IMR-90 (cell line): Measurements from ENCODE around the gene TOMM7. TPM values are rescaled to one million over a fixed set of nuclear protein-coding genes. Genes with fewer than 3 reads are reported as not detected.

Source experiments
- ATAC-seq: fragments of 200-7000 bp; cut with Tn5 transposase; 2 replicates; pipeline ENCODE4 v1.9.1; 2020; ENCODE audit warnings: low read depth, mild to moderate bottlenecking, moderate library complexity
- BruUV-seq: library from RNA; stranded (reverse); fragments of 400-500 nt; replicated peaks from 2 replicates; lab custom pipeline; 2021; lab: Mats Ljungman, UMichigan
- CTCF ChIA-PET: fragments of 300-600 bp; formaldehyde crosslinking; extraction: SDS; loops from one replicate; lab custom pipeline; 2021; ENCODE audit warnings: antibody characterized with exemption; lab: Yijun Ruan, JAX
- POLR2A ChIA-PET: fragments of 300-600 bp; sonication (Branson Sonifier 250); formaldehyde crosslinking; loops from one replicate; lab custom pipeline; 2022; ENCODE audit warnings: antibody characterized with exemption; ENCODE audit not compliant: unreplicated experiment; lab: Charles Lee
- DNase-seq: peaks from one replicate; pipeline ENCODE4 v3.0.0; 2013
- H2AFZ ChIP-seq: replicated peaks from 2 replicates; pipeline ENCODE3; 2013; ENCODE audit warnings: low read length, mild to moderate bottlenecking; ENCODE audit not compliant: poor library complexity
- H2AK5ac ChIP-seq: 2 replicates; pipeline ENCODE4 v1.6.1; 2013; ENCODE audit warnings: low read depth, low read length, inconsistent platforms
- H2AK9ac ChIP-seq: replicated peaks from 2 replicates; pipeline ENCODE3; 2013; ENCODE audit warnings: mild to moderate bottlenecking, low read depth, low read length, moderate library complexity; ENCODE audit not compliant: poor library complexity
- H2BK120ac ChIP-seq: 2 replicates; pipeline ENCODE4 v1.6.1; 2013; ENCODE audit warnings: low read depth, low read length, inconsistent platforms
- H2BK15ac ChIP-seq: 3 replicates; pipeline ENCODE4 v1.6.1; 2013; ENCODE audit warnings: low read depth, low read length, inconsistent platforms
- H2BK20ac ChIP-seq: 2 replicates; pipeline ENCODE4 v1.6.1; 2013; ENCODE audit warnings: low read depth, mild to moderate bottlenecking, inconsistent platforms, low read length, moderate library complexity
- H2BK5ac ChIP-seq: 2 replicates; pipeline ENCODE4 v1.6.1; 2013; ENCODE audit warnings: mild to moderate bottlenecking, low read depth, low read length, inconsistent platforms; ENCODE audit not compliant: poor library complexity, severe bottlenecking
- H3K14ac ChIP-seq: replicated peaks from 2 replicates; pipeline ENCODE4 v1.6.1; 2013; ENCODE audit warnings: low read depth, low read length, inconsistent platforms
- H3K18ac ChIP-seq: 2 replicates; pipeline ENCODE4 v1.6.1; 2013; ENCODE audit warnings: low read depth, low read length, control low read depth
- H3K23ac ChIP-seq: 2 replicates; pipeline ENCODE4 v1.6.1; 2013; ENCODE audit warnings: low read depth, low read length, inconsistent platforms
- H3K27ac ChIP-seq: 2 replicates; pipeline ENCODE4 v1.5.1; 2013; ENCODE audit warnings: mild to moderate bottlenecking, control low read depth, low read length; ENCODE audit not compliant: insufficient read depth
- H3K27me3 ChIP-seq: 2 replicates; pipeline ENCODE4 v1.6.1; 2013; ENCODE audit warnings: low read length; ENCODE audit not compliant: control insufficient read depth, insufficient read depth
- H3K36me3 ChIP-seq: 2 replicates; pipeline ENCODE4 v1.6.1; 2013; ENCODE audit warnings: low read length, mixed read lengths; ENCODE audit not compliant: control insufficient read depth, insufficient read depth
- H3K4ac ChIP-seq: 2 replicates; pipeline ENCODE4 v1.6.1; 2013; ENCODE audit warnings: low read depth, low read length, inconsistent platforms
- H3K4me1 ChIP-seq: 2 replicates; pipeline ENCODE4 v1.6.1; 2013; ENCODE audit warnings: low read length, mixed read lengths; ENCODE audit not compliant: control insufficient read depth, insufficient read depth
- H3K4me2 ChIP-seq: 2 replicates; pipeline ENCODE4 v1.6.1; 2013; ENCODE audit warnings: low read depth, mild to moderate bottlenecking, control low read depth, low read length, moderate library complexity
- H3K4me3 ChIP-seq: 2 replicates; pipeline ENCODE4 v1.5.1; 2013; ENCODE audit warnings: low read depth, mild to moderate bottlenecking, control low read depth, low read length, moderate library complexity; ENCODE audit not compliant: insufficient read depth
- H3K56ac ChIP-seq: 2 replicates; pipeline ENCODE4 v1.6.1; 2013; ENCODE audit warnings: low read length, inconsistent platforms; ENCODE audit not compliant: insufficient read depth; ENCODE audit errors: extremely low read depth
- H3K79me1 ChIP-seq, 2 experiments: 2 replicates each; pipeline ENCODE4 v1.6.1; 2013; ENCODE audit warnings: low read length in 2 of 2, inconsistent platforms in 1 of 2, low read depth in 1 of 2
- H3K9ac ChIP-seq: 2 replicates; pipeline ENCODE4 v1.6.1; 2013; ENCODE audit warnings: low read depth, low read length, control low read depth
- H3K9me1 ChIP-seq: 2 replicates; pipeline ENCODE4 v1.6.1; 2013; ENCODE audit warnings: low read length, inconsistent platforms; ENCODE audit not compliant: insufficient read depth
- H3K9me3 ChIP-seq: 2 replicates; pipeline ENCODE4 v1.6.1; 2013; ENCODE audit warnings: low read length; ENCODE audit not compliant: control insufficient read depth, insufficient read depth
- H4K20me1 ChIP-seq: 2 replicates; pipeline ENCODE4 v1.6.1; 2013; ENCODE audit warnings: low read length, inconsistent platforms; ENCODE audit not compliant: insufficient read depth
- H4K5ac ChIP-seq: 2 replicates; pipeline ENCODE4 v1.6.1; 2013; ENCODE audit warnings: mild to moderate bottlenecking, low read depth, low read length, control low read depth
- H4K8ac ChIP-seq, 2 experiments: 2 replicates each; pipeline ENCODE4 v1.6.1; 2013; ENCODE audit warnings: low read depth in 2 of 2, low read length in 2 of 2, control low read depth in 1 of 2, inconsistent platforms in 1 of 2
- H4K91ac ChIP-seq: 2 replicates; pipeline ENCODE4 v1.6.1; 2013; ENCODE audit warnings: low read depth, low read length, inconsistent platforms; ENCODE audit not compliant: insufficient read depth
- CEBPB ChIP-seq: IDR thresholded peaks from 2 replicates; pipeline ENCODE4 v1.6.1; 2012; ENCODE audit warnings: low read depth, low read length, improper control_type of control experiment
- CHD1 ChIP-seq: IDR thresholded peaks from 2 replicates; pipeline ENCODE4 v1.6.1; 2012; ENCODE audit warnings: low read depth, low read length, improper control_type of control experiment
- CTCF ChIP-seq: conservative IDR thresholded peaks from 2 replicates; pipeline ENCODE4 v1.5.1; 2012; ENCODE audit warnings: mild to moderate bottlenecking, low read depth, low read length, improper control_type of control experiment
- ELK1 ChIP-seq: fragments of 150-350 bp; IDR thresholded peaks from 2 replicates; pipeline ENCODE4 v1.6.1; 2016; ENCODE audit warnings: low read depth, mild to moderate bottlenecking, low read length, moderate library complexity, borderline replicate concordance
- MAFK ChIP-seq: IDR thresholded peaks from 2 replicates; pipeline ENCODE4 v1.6.1; 2012; ENCODE audit warnings: low read depth, low read length, improper control_type of control experiment
- MAZ ChIP-seq: IDR thresholded peaks from 2 replicates; pipeline ENCODE4 v1.6.1; 2012; ENCODE audit warnings: low read depth, mild to moderate bottlenecking, low read length, improper control_type of control experiment, moderate library complexity, borderline replicate concordance
- MXI1 ChIP-seq: IDR thresholded peaks from 2 replicates; pipeline ENCODE4 v1.6.1; 2012; ENCODE audit warnings: low read depth, mild to moderate bottlenecking, low read length, moderate library complexity, borderline replicate concordance
- NFE2L2 ChIP-seq: fragments of 150-350 bp; IDR thresholded peaks from 2 replicates; pipeline ENCODE4 v1.6.1; 2016; ENCODE audit warnings: low read depth, mild to moderate bottlenecking, low read length
- POLR2A ChIP-seq: IDR thresholded peaks from 2 replicates; pipeline ENCODE4 v1.6.1; 2012; ENCODE audit warnings: mild to moderate bottlenecking, low read depth, low read length
- RAD21 ChIP-seq: IDR thresholded peaks from 2 replicates; pipeline ENCODE4 v1.6.1; 2012; ENCODE audit warnings: low read length, improper control_type of control experiment
- RFX5 ChIP-seq: IDR thresholded peaks from 2 replicates; pipeline ENCODE4 v1.8.0; 2012; ENCODE audit warnings: low read depth, mild to moderate bottlenecking, low read length, moderate library complexity
- WGBS, 2 experiments: methylation state at CpG; one replicate each; pipeline versions ENCODE4 v1.1.5 to v1.1.7; 2013; ENCODE audit warnings: missing lambda C conversion rate in 2 of 2; ENCODE audit not compliant: insufficient read length in 1 of 2; ENCODE audit errors: extremely low coverage in 2 of 2; 5-methylcytosine and 5-hydroxymethylcytosine counted together
- dilution Hi-C: fragments of 300-500 bp; cut with HindIII; formaldehyde crosslinking; loops from one replicate; pipeline ENCODE4 v1.14.3; 2018; ENCODE audit warnings: low sequenced_read_pairs; ENCODE audit not compliant: unreplicated experiment
- in situ Hi-C: fragments of 300-500 bp; cut with MboI; formaldehyde crosslinking; loops from 3 replicates; pipeline ENCODE4 v1.14.3; 2019; ENCODE audit warnings: low sequenced_read_pairs, inconsistent platforms, mixed read lengths
- intact Hi-C: fragments of 100-400 bp; cut with micrococcal nuclease; formaldehyde crosslinking; loops from 2 replicates; pipeline ENCODE4 v1.10.0; 2022
- polyA plus RNA-seq, 3 experiments: library from polyadenylated mRNA; depleted of rRNA; stranded (reverse); fragments of >200 nt; gene quantifications; 2 replicates each; pipeline ENCODE4 v1.2.3, GENCODE V29; 2012; ENCODE audit warnings: low replicate concordance in 1 of 3
- total RNA-seq: library from RNA; depleted of rRNA; stranded (reverse); fragments of >200 nt; gene quantifications from 2 replicates; pipeline ENCODE4 v1.2.3, GENCODE V29; 2012

Gene TOMM7
- total and polyA plus RNA-seq, 2 of the 4 experiments (the other 2 are of a cell fraction), result 67.2 to 727 TPM

GRCh38 chr7:22843681-22844309 lies 21.1 kb upstream of the TOMM7 start:
- POLR2A ChIA-PET, result no interaction called here

More at GRCh38 chr7:22843681-22844309, 21.1 kb upstream of the TOMM7 start:
- Histone ChIP-seq H3K9ac (no peak overlapping the region), H2BK15ac (no peak overlapping the region), H3K56ac (no peak overlapping the region), H3K9me3 (peaks cover 4% of the 10 kb centered on the region; the same call in 1 of the 2 replicates), H3K27ac (no peak overlapping the region), H3K4ac (no peak overlapping the region), H3K9me1 (0 out of 2 replicates have a peak, but pooled peaks cover 3% of the 10 kb centered on the region), H3K4me3 (no peak overlapping the region), H3K4me1 (peaks cover 4% of the 10 kb centered on the region), H4K8ac (no peak overlapping the region), H2AK5ac (no peak overlapping the region), H2AFZ (no peak overlapping the region), H3K14ac (no peak overlapping the region), H3K27me3 (no peaks in the 10 kb centered on the region), H4K91ac (no peak overlapping the region), H2AK9ac (no peak overlapping the region), H3K36me3 (no peaks in the 10 kb centered on the region), H2BK20ac (no peak overlapping the region), H4K20me1 (no peaks in the 10 kb centered on the region), H2BK5ac (no peak overlapping the region), H3K18ac (no peak overlapping the region), H2BK120ac (no peak overlapping the region), H4K5ac (no peak overlapping the region), H3K23ac (no peak overlapping the region), H3K79me1 (no peaks in the 10 kb centered on the region), H3K4me2 (no peak overlapping the region)
- intact Hi-C loops, result no loop called here
- dilution Hi-C loops, result no loop called here
- no peak for TF ChIP-seq RAD21
- TF ChIP-seq MAZ, result no peak
- TF ChIP-seq MXI1, result no peak
- TF ChIP-seq CHD1, result no peak
- TF ChIP-seq POLR2A, result no peak
- no peak for TF ChIP-seq MAFK
- TF ChIP-seq RFX5, result no peak
- TF ChIP-seq ELK1, result no peak
- TF ChIP-seq CEBPB, result no peak
- no peak for TF ChIP-seq NFE2L2
- no peak for TF ChIP-seq CTCF
- ATAC-seq, result no peak
- BruUV-seq, result no TSS peak
- in situ Hi-C loops, result no loop called here
- DNase-seq, result no peak
- WGBS, 2 experiments, result 40% methylated on average over 2 of the region's 4 CpGs; no CpG with 5 or more reads in 1 of the 2 experiments
- CTCF ChIA-PET, result no interaction called here
